ENCODE data around the gene CCDC184. TPM values are rescaled to one million over a fixed set of nuclear protein-coding genes. Genes with fewer than 3 reads are reported as not detected.
A peak's percentile ranks its signal among the peaks of the same experiment; 100 is the strongest.

Gene CCDC184
- total RNA-seq, result under 0.01 and 0.17 TPM in 2 replicates
- 0.28 and 0.30 TPM in 2 replicates for polyA plus RNA-seq
- 0.36 and 0.47 TPM in 2 replicates for polyA plus RNA-seq (2012)
- polyA minus RNA-seq (ENCODE audit: low replicate concordance), result 0.78 TPM in 1 of 2 replicates, not detected in the other

GRCh38 chr12:48183091-48183875 is at the start of gene CCDC184:
CCDC184 (plus strand) TSS chr12:48183644; CDS start chr12:48184123, 479 bp downstream.
- no peaks in the 10 kb centered on the region for H3K36me3 ChIP-seq (ENCODE audit: control insufficient read depth, insufficient read depth, low read length)
- DNase-seq (ENCODE audit: low read depth in 2 of 2), result peak; percentile 77 to 80
- H3K79me2 ChIP-seq (ENCODE audit: control insufficient read depth, insufficient read depth, low read length), result no peaks in the 10 kb centered on the region
- H3K27me3 ChIP-seq (ENCODE audit: control insufficient read depth, insufficient read depth, low read length), result peaks cover 55% of the 10 kb centered on the region
- no peaks in the 10 kb centered on the region for H4K20me1 ChIP-seq (ENCODE audit: control insufficient read depth, extremely low read depth, insufficient read depth, low read length)
- H3K4me1 ChIP-seq (ENCODE audit: control insufficient read depth, extremely low read depth, insufficient read depth, low read length), result peaks cover 4% of the 10 kb centered on the region
- no peaks in the 10 kb centered on the region for H3K9me3 ChIP-seq (ENCODE audit: control insufficient read depth, insufficient read depth, low read depth, low read length)
- peak within 1 kb of the TSS; percentile 95 for H2AFZ ChIP-seq (ENCODE audit: low read length)
- peak within 1 kb of the TSS; percentile 65 for H3K4me2 ChIP-seq (ENCODE audit: extremely low read depth, insufficient read depth, low read length)
- H3K27ac ChIP-seq (ENCODE audit: insufficient read depth, low read length), result peak within 1 kb of the TSS; percentile 37
- peak within 1 kb of the TSS; percentile 63 to 82 (median 80) for H3K4me3 ChIP-seq (replicated peaks in 1 of 4; ENCODE audit: control extremely low read depth in 1 of 4, insufficient read depth in 1 of 4, low read depth in 3 of 4, low read length in 4 of 4)
- TF ChIP-seq EZH2 (IDR thresholded peaks at IDR 0.05; ENCODE audit: low read length, missing control alignments) (no peak), CTCF (conservative IDR thresholded peaks at IDR 0.05 in 1 of 2, IDR thresholded peaks at IDR 0.05 in 1 of 2; ENCODE audit: low read depth in 1 of 2, low read length in 2 of 2) (peak; percentile 24 to 46)
- H3K9ac ChIP-seq (ENCODE audit: insufficient read depth, low read length), result peak within 1 kb of the TSS; percentile 69

- no peak overlapping the region for H2AFZ ChIP-seq (ENCODE audit: low read length)
- H3K9ac ChIP-seq (ENCODE audit: insufficient read depth, low read length), result no peak overlapping the region
- no peak overlapping the region for H3K4me2 ChIP-seq (ENCODE audit: extremely low read depth, insufficient read depth, low read length)
- no peaks in the 10 kb centered on the region for H3K27me3 ChIP-seq (ENCODE audit: control insufficient read depth, insufficient read depth, low read length)
- no peak for TF ChIP-seq CTCF (conservative IDR thresholded peaks at IDR 0.05 in 1 of 2, IDR thresholded peaks at IDR 0.05 in 1 of 2; ENCODE audit: low read depth in 1 of 2, low read length in 2 of 2)
- TF ChIP-seq EZH2 (IDR thresholded peaks at IDR 0.05; ENCODE audit: low read length, missing control alignments), result no peak
- H3K27ac ChIP-seq (ENCODE audit: insufficient read depth, low read length), result no peak overlapping the region
- H3K36me3 ChIP-seq (ENCODE audit: control insufficient read depth, insufficient read depth, low read length), result peaks cover 19% of the 10 kb centered on the region
- H3K4me3 ChIP-seq (replicated peaks in 1 of 4; ENCODE audit: control extremely low read depth in 1 of 4, insufficient read depth in 1 of 4, low read depth in 3 of 4, low read length in 4 of 4), result no peak overlapping the region
- no peaks in the 10 kb centered on the region for H3K79me2 ChIP-seq (ENCODE audit: control insufficient read depth, insufficient read depth, low read length)
- no peaks in the 10 kb centered on the region for H3K9me3 ChIP-seq (ENCODE audit: control insufficient read depth, insufficient read depth, low read depth, low read length)
- no peaks in the 10 kb centered on the region for H3K4me1 ChIP-seq (ENCODE audit: control insufficient read depth, extremely low read depth, insufficient read depth, low read length)
- no peak for DNase-seq (ENCODE audit: low read depth in 2 of 2)
- H4K20me1 ChIP-seq (ENCODE audit: control insufficient read depth, extremely low read depth, insufficient read depth, low read length), result no peaks in the 10 kb centered on the region
Observed at GRCh38 chr12:48135027-48135426, 48.4 kb upstream of the CCDC184 start.

GRCh38 chr12:48142818-48143674 is 40.4 kb upstream of the CCDC184 start:
- Histone ChIP-seq H3K4me3 (replicated peaks in 1 of 4; ENCODE audit: control extremely low read depth in 1 of 4, insufficient read depth in 1 of 4, low read depth in 3 of 4, low read length in 4 of 4) (no peak overlapping the region), H3K9me3 (ENCODE audit: control insufficient read depth, insufficient read depth, low read depth, low read length) (no peaks in the 10 kb centered on the region), H4K20me1 (ENCODE audit: control insufficient read depth, extremely low read depth, insufficient read depth, low read length) (no peaks in the 10 kb centered on the region), H3K27me3 (ENCODE audit: control insufficient read depth, insufficient read depth, low read length) (no peaks in the 10 kb centered on the region), H3K36me3 (ENCODE audit: control insufficient read depth, insufficient read depth, low read length) (peaks cover 16% of the 10 kb centered on the region), H3K9ac (ENCODE audit: insufficient read depth, low read length) (no peak overlapping the region), H2AFZ (ENCODE audit: low read length) (no peak overlapping the region), H3K4me2 (ENCODE audit: extremely low read depth, insufficient read depth, low read length) (no peak overlapping the region), H3K4me1 (ENCODE audit: control insufficient read depth, extremely low read depth, insufficient read depth, low read length) (no peaks in the 10 kb centered on the region), H3K27ac (ENCODE audit: insufficient read depth, low read length) (no peak overlapping the region), H3K79me2 (ENCODE audit: control insufficient read depth, insufficient read depth, low read length) (no peaks in the 10 kb centered on the region)
- DNase-seq (ENCODE audit: low read depth in 2 of 2), result no peak
- TF ChIP-seq CTCF (conservative IDR thresholded peaks at IDR 0.05 in 1 of 2, IDR thresholded peaks at IDR 0.05 in 1 of 2; ENCODE audit: low read depth in 1 of 2, low read length in 2 of 2), result no peak
- no peak for TF ChIP-seq EZH2 (IDR thresholded peaks at IDR 0.05; ENCODE audit: low read length, missing control alignments)
